ENCODE data around the gene GNG12.

The GNG12 gene

GRCh38 chr1:67816506-67816905 is 16.8 kb downstream of the GNG12 start:
- no peaks in the 10 kb centered on the region for H3K27me3 ChIP-seq (ENCODE audit: control insufficient read depth, insufficient read depth, low read length, poor library complexity, severe bottlenecking)
- H3K4me3 ChIP-seq (ENCODE audit: insufficient read depth, low read depth, low read length), result no peak overlapping the region
- H3K9me3 ChIP-seq (ENCODE audit: control insufficient read depth, low read length), result no peaks in the 10 kb centered on the region
- WGBS, 2 experiments, result 96 to 97% methylated on average over 6 of the region's 6 CpGs
- no peak overlapping the region for H3K27ac ChIP-seq (ENCODE audit: insufficient read depth, low read depth, low read length, poor library complexity, severe bottlenecking)
- H3K36me3 ChIP-seq (ENCODE audit: control insufficient read depth, insufficient read depth, low read length), result no peaks in the 10 kb centered on the region
- no peaks in the 10 kb centered on the region for H3K4me1 ChIP-seq (ENCODE audit: control insufficient read depth, insufficient read depth, low read length)

DNA sequence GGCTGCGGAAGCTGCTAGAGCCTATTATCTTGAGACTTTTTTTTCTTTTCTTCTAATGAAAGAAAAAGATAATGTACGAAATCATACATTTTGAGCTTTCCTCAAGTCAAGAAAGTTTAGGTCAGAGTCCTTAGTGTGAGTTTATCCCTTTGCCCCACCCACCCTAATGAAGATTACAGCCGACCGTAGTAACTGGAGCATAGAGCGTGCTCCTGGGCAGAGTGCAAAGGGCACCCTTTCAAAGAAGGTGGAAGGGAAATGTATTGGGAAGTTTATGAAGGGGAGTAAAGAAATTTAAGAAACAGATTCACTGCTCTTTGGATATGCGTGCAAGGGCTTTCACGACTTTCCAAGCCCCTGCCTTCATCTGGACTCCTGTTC is 17.2 kb downstream of the GNG12 start:
- Histone ChIP-seq H3K27ac (ENCODE audit: insufficient read depth, low read depth, low read length, poor library complexity, severe bottlenecking) (no peak overlapping the region), H3K27me3 (ENCODE audit: control insufficient read depth, insufficient read depth, low read length, poor library complexity, severe bottlenecking) (no peaks in the 10 kb centered on the region), H3K36me3 (ENCODE audit: control insufficient read depth, insufficient read depth, low read length) (no peaks in the 10 kb centered on the region), H3K9me3 (ENCODE audit: control insufficient read depth, low read length) (no peaks in the 10 kb centered on the region), H3K4me1 (ENCODE audit: control insufficient read depth, insufficient read depth, low read length) (no peaks in the 10 kb centered on the region), H3K4me3 (ENCODE audit: insufficient read depth, low read depth, low read length) (no peak overlapping the region)
- 94 to 96% methylated on average over 7 of the region's 7 CpGs for WGBS, 2 experiments

DNA sequence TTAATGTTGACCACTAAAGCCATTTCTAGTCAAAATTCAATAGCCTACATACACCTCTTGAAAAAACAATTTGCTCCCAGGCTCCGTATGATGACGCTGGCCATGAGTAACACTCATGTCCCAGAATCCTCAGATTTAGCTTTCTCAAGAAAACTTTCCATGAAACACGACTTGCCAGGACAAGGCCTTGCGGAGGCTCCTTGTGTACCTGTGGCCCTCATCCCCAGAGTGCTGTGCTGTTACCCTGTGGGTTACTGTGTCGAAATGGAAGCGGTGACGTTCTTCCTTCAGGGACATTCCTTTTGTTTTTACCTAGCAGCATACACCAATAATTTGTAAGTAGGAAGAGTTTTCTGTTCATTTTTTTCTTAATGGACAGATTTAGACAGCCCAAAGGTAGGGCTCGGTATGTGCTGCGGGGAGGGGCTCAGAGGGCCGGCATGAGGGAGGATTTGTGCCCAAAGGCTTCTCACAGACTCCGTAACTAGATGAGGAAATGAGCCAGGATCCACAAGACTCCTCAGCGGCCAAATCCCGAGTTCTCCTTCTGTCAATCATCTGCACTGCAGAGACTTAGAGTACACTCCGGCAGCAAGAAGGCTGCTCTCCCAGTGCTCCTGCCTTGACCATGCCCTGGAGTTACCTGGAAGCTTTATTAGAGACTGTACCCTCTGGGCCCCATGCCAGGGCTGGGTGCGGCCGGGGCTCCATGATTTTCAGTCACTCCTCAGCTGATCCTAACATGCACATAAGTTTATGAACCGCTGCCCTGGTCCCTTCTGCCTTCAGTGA is 17.8 kb downstream of the GNG12 start:
- Histone ChIP-seq H3K9me3 (ENCODE audit: control insufficient read depth, low read length) (no peaks in the 10 kb centered on the region), H3K27ac (ENCODE audit: insufficient read depth, low read depth, low read length, poor library complexity, severe bottlenecking) (no peak overlapping the region), H3K4me3 (ENCODE audit: insufficient read depth, low read depth, low read length) (no peak overlapping the region), H3K36me3 (ENCODE audit: control insufficient read depth, insufficient read depth, low read length) (no peaks in the 10 kb centered on the region), H3K4me1 (ENCODE audit: control insufficient read depth, insufficient read depth, low read length) (no peaks in the 10 kb centered on the region), H3K27me3 (ENCODE audit: control insufficient read depth, insufficient read depth, low read length, poor library complexity, severe bottlenecking) (no peaks in the 10 kb centered on the region)
- 94 to 95% methylated on average over 17 of the region's 17 CpGs for WGBS, 2 experiments

GRCh38 chr1:67814121-67814772 is 19.0 kb downstream of the GNG12 start:
- 93 to 95% methylated on average over 3 of the region's 3 CpGs for WGBS, 2 experiments

GRCh38 chr1:67812226-67812625 is 21.0 kb downstream of the GNG12 start:
- Histone ChIP-seq H3K4me1 (ENCODE audit: control insufficient read depth, insufficient read depth, low read length) (no peaks in the 10 kb centered on the region), H3K27ac (ENCODE audit: insufficient read depth, low read depth, low read length, poor library complexity, severe bottlenecking) (no peak overlapping the region), H3K27me3 (ENCODE audit: control insufficient read depth, insufficient read depth, low read length, poor library complexity, severe bottlenecking) (no peaks in the 10 kb centered on the region), H3K4me3 (ENCODE audit: insufficient read depth, low read depth, low read length) (no peak overlapping the region), H3K9me3 (ENCODE audit: control insufficient read depth, low read length) (no peaks in the 10 kb centered on the region), H3K36me3 (ENCODE audit: control insufficient read depth, insufficient read depth, low read length) (no peaks in the 10 kb centered on the region)
- WGBS, 2 experiments, result 88 to 97% methylated on average over 2 of the region's 2 CpGs

More at GRCh38 chr1:67814121-67814772, 19.0 kb downstream of the GNG12 start:
- Histone ChIP-seq H3K36me3 (ENCODE audit: control insufficient read depth, insufficient read depth, low read length) (no peaks in the 10 kb centered on the region), H3K27ac (ENCODE audit: insufficient read depth, low read depth, low read length, poor library complexity, severe bottlenecking) (no peak overlapping the region), H3K4me3 (ENCODE audit: insufficient read depth, low read depth, low read length) (no peak overlapping the region), H3K4me1 (ENCODE audit: control insufficient read depth, insufficient read depth, low read length) (no peaks in the 10 kb centered on the region), H3K27me3 (ENCODE audit: control insufficient read depth, insufficient read depth, low read length, poor library complexity, severe bottlenecking) (no peaks in the 10 kb centered on the region), H3K9me3 (ENCODE audit: control insufficient read depth, low read length) (no peaks in the 10 kb centered on the region)

- H3K27me3 ChIP-seq (ENCODE audit: control insufficient read depth, insufficient read depth, low read length, poor library complexity, severe bottlenecking), result no peaks in the 10 kb centered on the region
- no peaks in the 10 kb centered on the region for H3K9me3 ChIP-seq (ENCODE audit: control insufficient read depth, low read length)
- 95 to 97% methylated on average over 1 of the region's 1 CpG for WGBS, 2 experiments
- H3K4me3 ChIP-seq (ENCODE audit: insufficient read depth, low read depth, low read length), result no peak overlapping the region
- H3K4me1 ChIP-seq (ENCODE audit: control insufficient read depth, insufficient read depth, low read length), result no peaks in the 10 kb centered on the region
- no peak overlapping the region for H3K27ac ChIP-seq (ENCODE audit: insufficient read depth, low read depth, low read length, poor library complexity, severe bottlenecking)
- H3K36me3 ChIP-seq (ENCODE audit: control insufficient read depth, insufficient read depth, low read length), result no peaks in the 10 kb centered on the region
These were observed 21.5 kb downstream of the GNG12 start for GRCh38 chr1:67811781-67812180.

- Histone ChIP-seq H3K4me1 (ENCODE audit: control insufficient read depth, insufficient read depth, low read length) (peaks cover 2% of the 10 kb centered on the region), H3K4me3 (ENCODE audit: insufficient read depth, low read depth, low read length) (no peak overlapping the region), H3K27me3 (ENCODE audit: control insufficient read depth, insufficient read depth, low read length, poor library complexity, severe bottlenecking) (no peaks in the 10 kb centered on the region), H3K9me3 (ENCODE audit: control insufficient read depth, low read length) (no peaks in the 10 kb centered on the region), H3K27ac (ENCODE audit: insufficient read depth, low read depth, low read length, poor library complexity, severe bottlenecking) (no peak overlapping the region), H3K36me3 (ENCODE audit: control insufficient read depth, insufficient read depth, low read length) (no peaks in the 10 kb centered on the region)
- 96 to 100% methylated on average over 2 to 4 of the region's 4 CpGs for WGBS, 2 experiments
These were observed 23.4 kb downstream of the GNG12 start for GRCh38 chr1:67809887-67810286.

GRCh38 chr1:67807282-67807681 is 26.0 kb downstream of the GNG12 start:
- H3K27ac ChIP-seq (ENCODE audit: insufficient read depth, low read depth, low read length, poor library complexity, severe bottlenecking), result no peak overlapping the region
- no peaks in the 10 kb centered on the region for H3K9me3 ChIP-seq (ENCODE audit: control insufficient read depth, low read length)
- no peaks in the 10 kb centered on the region for H3K36me3 ChIP-seq (ENCODE audit: control insufficient read depth, insufficient read depth, low read length)
- H3K4me1 ChIP-seq (ENCODE audit: control insufficient read depth, insufficient read depth, low read length), result peaks cover 18% of the 10 kb centered on the region
- H3K4me3 ChIP-seq (ENCODE audit: insufficient read depth, low read depth, low read length), result no peak overlapping the region
- H3K27me3 ChIP-seq (ENCODE audit: control insufficient read depth, insufficient read depth, low read length, poor library complexity, severe bottlenecking), result no peaks in the 10 kb centered on the region

DNA sequence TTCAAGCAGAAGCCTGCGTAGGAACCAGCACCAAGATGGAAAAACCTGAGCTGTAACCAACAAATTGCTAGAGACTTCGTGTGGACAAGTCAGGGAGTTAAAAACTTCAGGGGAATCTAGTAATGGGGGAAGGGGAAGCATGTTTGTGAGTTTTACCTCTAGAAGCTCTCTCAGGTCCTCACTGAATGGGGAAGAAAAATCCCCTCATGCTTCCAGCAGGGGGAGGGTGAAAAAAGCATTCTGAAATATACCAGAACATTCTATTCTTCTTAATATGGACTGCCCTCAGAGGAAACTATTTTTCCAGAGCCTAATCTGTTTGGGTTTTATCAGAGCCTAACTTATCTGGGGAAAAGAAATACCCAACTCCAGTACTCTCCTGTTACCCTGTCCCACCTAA is 28.6 kb downstream of the GNG12 start:
- WGBS, 2 experiments, result 68 to 78% methylated on average over 2 of the region's 2 CpGs
- no peaks in the 10 kb centered on the region for H3K9me3 ChIP-seq (ENCODE audit: control insufficient read depth, low read length)
- no peaks in the 10 kb centered on the region for H3K27me3 ChIP-seq (ENCODE audit: control insufficient read depth, insufficient read depth, low read length, poor library complexity, severe bottlenecking)
- no peak overlapping the region for H3K4me3 ChIP-seq (ENCODE audit: insufficient read depth, low read depth, low read length)
- peaks cover 18% of the 10 kb centered on the region for H3K4me1 ChIP-seq (ENCODE audit: control insufficient read depth, insufficient read depth, low read length)
- no peaks in the 10 kb centered on the region for H3K36me3 ChIP-seq (ENCODE audit: control insufficient read depth, insufficient read depth, low read length)
- H3K27ac ChIP-seq (ENCODE audit: insufficient read depth, low read depth, low read length, poor library complexity, severe bottlenecking), result no peak overlapping the region

- Histone ChIP-seq H3K36me3 (ENCODE audit: control insufficient read depth, insufficient read depth, low read length) (no peaks in the 10 kb centered on the region), H3K27me3 (ENCODE audit: control insufficient read depth, insufficient read depth, low read length, poor library complexity, severe bottlenecking) (no peaks in the 10 kb centered on the region), H3K9me3 (ENCODE audit: control insufficient read depth, low read length) (no peaks in the 10 kb centered on the region), H3K4me1 (ENCODE audit: control insufficient read depth, insufficient read depth, low read length) (peaks cover 18% of the 10 kb centered on the region), H3K27ac (ENCODE audit: insufficient read depth, low read depth, low read length, poor library complexity, severe bottlenecking) (peak overlapping the region; percentile 26), H3K4me3 (ENCODE audit: insufficient read depth, low read depth, low read length) (no peak overlapping the region)
- WGBS, 2 experiments, result 87 to 90% methylated on average over 5 to 7 of the region's 7 CpGs
These were observed 29.6 kb downstream of the GNG12 start for GRCh38 chr1:67803380-67804279.

All from ectodermal cell (in vitro differentiated cells).